GM23248 (cell line): ENCODE data around the gene SLC30A7. TPM values are rescaled to one million over a fixed set of nuclear protein-coding genes. Genes with fewer than 3 reads are reported as not detected.

Experiments used
- DNase-seq: peaks from one replicate; pipeline ENCODE4 v3.0.0-alpha.2; 2015
- H2AFZ ChIP-seq: fragments of 200-600 bp; sonication (generic); 2 replicates; pipeline ENCODE4 v1.6.1; 2016; ENCODE audit warnings: antibody characterized with exemption
- H3F3A ChIP-seq: fragments of 200-600 bp; sonication (generic); 2 replicates; pipeline ENCODE4 v1.6.1; 2016; ENCODE audit warnings: mild to moderate bottlenecking, antibody characterized with exemption, mixed run types; ENCODE audit not compliant: insufficient read depth
- H3K27ac ChIP-seq: fragments of 200-600 bp; sonication (generic); 2 replicates; pipeline ENCODE4 v1.5.1; 2016; ENCODE audit warnings: mild to moderate bottlenecking
- H3K27me3 ChIP-seq: fragments of 200-600 bp; sonication (generic); replicated peaks from 2 replicates; pipeline ENCODE4 v1.6.1; 2016; ENCODE audit warnings: mild to moderate bottlenecking; ENCODE audit not compliant: insufficient read depth
- H3K36me3 ChIP-seq: fragments of 200-600 bp; sonication (generic); 2 replicates; pipeline ENCODE4 v1.6.1; 2016; ENCODE audit warnings: low read depth, mild to moderate bottlenecking
- H3K4me1 ChIP-seq: fragments of 200-600 bp; sonication (generic); 2 replicates; pipeline ENCODE4 v1.6.1; 2016; ENCODE audit warnings: mild to moderate bottlenecking; ENCODE audit not compliant: insufficient read depth
- H3K4me2 ChIP-seq: fragments of 200-600 bp; sonication (generic); one replicate; pipeline ENCODE4 v1.6.1; 2016; ENCODE audit warnings: mild to moderate bottlenecking; ENCODE audit not compliant: unreplicated experiment
- H3K4me3 ChIP-seq: fragments of 200-600 bp; sonication (generic); 2 replicates; pipeline ENCODE4 v1.5.1; 2016; ENCODE audit warnings: mild to moderate bottlenecking
- H3K79me2 ChIP-seq: fragments of 200-600 bp; sonication (generic); 2 replicates; pipeline ENCODE4 v1.6.1; 2016; ENCODE audit warnings: mild to moderate bottlenecking; ENCODE audit not compliant: insufficient read depth
- H3K9ac ChIP-seq: fragments of 200-600 bp; sonication (generic); 2 replicates; pipeline ENCODE4 v1.6.1; 2016; ENCODE audit warnings: mild to moderate bottlenecking
- H3K9me2 ChIP-seq: fragments of 200-600 bp; sonication (generic); 2 replicates; pipeline ENCODE4 v1.6.1; 2016; ENCODE audit warnings: mixed run types, mild to moderate bottlenecking, moderate library complexity; ENCODE audit not compliant: insufficient read depth
- H3K9me3 ChIP-seq: fragments of 200-600 bp; sonication (generic); one replicate; pipeline ENCODE4 v1.6.1; 2017; ENCODE audit warnings: low read depth
- H4K20me1 ChIP-seq: fragments of 200-600 bp; sonication (generic); 2 replicates; pipeline ENCODE4 v1.6.0; 2016; ENCODE audit not compliant: insufficient read depth
- EZH2 ChIP-seq: fragments of 200-600 bp; sonication (generic); IDR thresholded peaks from 2 replicates; pipeline ENCODE4 v1.6.1; 2018; ENCODE audit warnings: antibody characterized with exemption, mild to moderate bottlenecking; ENCODE audit not compliant: insufficient read depth, poor library complexity, severe bottlenecking
- EZH2phosphoT487 ChIP-seq: fragments of 200-600 bp; sonication (generic); IDR thresholded peaks from 2 replicates; pipeline ENCODE4 v1.6.1; 2018; ENCODE audit warnings: antibody characterized with exemption, moderate library complexity, mild to moderate bottlenecking, low read depth; ENCODE audit not compliant: insufficient read depth
- WGBS, 2 experiments: methylation state at CpG; one replicate each; pipeline ENCODE4 v1.1.6; 2015 to 2017; ENCODE audit warnings: low lambda C conversion rate in 2 of 2, low coverage in 1 of 2; ENCODE audit errors: missing lambda C conversion rate in 2 of 2; 5-methylcytosine and 5-hydroxymethylcytosine counted together
- in situ Hi-C: fragments of 300-500 bp; cut with MboI; formaldehyde crosslinking; loops from 2 replicates; pipeline ENCODE4 v1.15.0; 2020
- polyA plus RNA-seq: library from polyadenylated mRNA; unstranded; fragments of >200 nt; fragmentation: Nextera tagmentation; extraction: Ambion mirVana; gene quantifications from 2 replicates; pipeline ENCODE4 v1.2.1, GENCODE V29; 2016
- total RNA-seq: library from RNA; depleted of rRNA; stranded (reverse); fragments of >200 nt; shearing (Covaris generic); gene quantifications from 2 replicates; pipeline ENCODE4 v1.2.3, GENCODE V29; 2014; rRNA removed

The SLC30A7 gene
- total and polyA plus RNA-seq, 2 experiments from 2014 or later = 35.2 to 65.7 TPM

DNA sequence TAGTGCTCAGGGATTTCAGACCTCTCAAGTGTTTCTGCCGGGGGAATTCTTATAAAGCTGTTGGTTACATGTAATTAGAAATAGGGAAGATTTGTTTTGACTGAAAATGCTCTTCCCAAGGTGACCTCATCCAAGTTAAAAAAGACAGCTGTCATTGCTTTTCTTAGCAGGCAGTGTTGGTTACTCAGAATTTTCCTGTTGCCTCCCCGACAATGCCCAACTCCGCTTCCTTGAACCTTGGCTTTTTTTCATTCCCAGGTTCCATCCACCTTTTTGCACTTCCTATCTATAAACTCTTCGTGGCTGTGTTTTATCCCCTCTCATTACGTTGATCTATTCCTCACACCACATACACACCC is 130.5 kb downstream of the SLC30A7 start:
- Histone ChIP-seq H3K4me3 (peak overlapping the region; percentile 82), H3K4me2 (peak overlapping the region; percentile 74), H3K9me3 (no peaks in the 10 kb centered on the region), H4K20me1 (no peaks in the 10 kb centered on the region), H3K9me2 (no peaks in the 10 kb centered on the region), H3K36me3 (no peaks in the 10 kb centered on the region), H3K79me2 (peaks cover 59% of the 10 kb centered on the region), H2AFZ (peak overlapping the region; percentile 88), H3K27ac (peak overlapping the region; percentile 80), H3K9ac (peak overlapping the region; percentile 86), H3F3A (peaks cover 21% of the 10 kb centered on the region), H3K27me3 (no peaks in the 10 kb centered on the region), H3K4me1 (peaks cover 27% of the 10 kb centered on the region)
- DNase-seq = no peak
- no peak for TF ChIP-seq EZH2
- in situ Hi-C loops = no loop called here
- WGBS, 2 experiments = 42 to 55% methylated on average over 5 of the region's 5 CpGs

GRCh38 chr1:101027194-101027772 is 131.4 kb downstream of the SLC30A7 start:
- TF ChIP-seq EZH2phosphoT487 = no peak
- TF ChIP-seq EZH2 = no peak
- no peaks in the 10 kb centered on the region for H3K9me3 ChIP-seq
- H4K20me1 ChIP-seq = no peaks in the 10 kb centered on the region
- peaks cover 21% of the 10 kb centered on the region for H3K4me1 ChIP-seq
- H3F3A ChIP-seq = peaks cover 14% of the 10 kb centered on the region
- no peak for DNase-seq
- WGBS, 2 experiments = 90 to 93% methylated on average over 6 of the region's 6 CpGs
- H3K4me3 ChIP-seq = no peak overlapping the region
- H3K4me2 ChIP-seq = no peak overlapping the region
- no peaks in the 10 kb centered on the region for H3K36me3 ChIP-seq
- no peak overlapping the region for H3K9ac ChIP-seq
- no peak overlapping the region for H3K27ac ChIP-seq
- no peaks in the 10 kb centered on the region for H3K27me3 ChIP-seq
- H3K9me2 ChIP-seq = no peaks in the 10 kb centered on the region
- H3K79me2 ChIP-seq = peaks cover 64% of the 10 kb centered on the region
- in situ Hi-C loops = no loop called here
- H2AFZ ChIP-seq = no peak overlapping the region

GRCh38 chr1:101028466-101028865 is 132.6 kb downstream of the SLC30A7 start:
- Histone ChIP-seq H3K9me2 (no peaks in the 10 kb centered on the region), H3K4me2 (no peak overlapping the region), H3F3A (peaks cover 5% of the 10 kb centered on the region), H3K9me3 (no peaks in the 10 kb centered on the region), H3K27ac (no peak overlapping the region), H3K4me1 (peaks cover 17% of the 10 kb centered on the region), H3K27me3 (no peaks in the 10 kb centered on the region), H3K9ac (no peak overlapping the region), H3K36me3 (no peaks in the 10 kb centered on the region), H3K4me3 (no peak overlapping the region), H2AFZ (no peak overlapping the region), H4K20me1 (no peaks in the 10 kb centered on the region), H3K79me2 (peaks cover 72% of the 10 kb centered on the region)
- 96 to 99% methylated on average over 2 of the region's 2 CpGs for WGBS, 2 experiments
- no peak for DNase-seq
- in situ Hi-C loops = no loop called here
- no peak for TF ChIP-seq EZH2phosphoT487
- TF ChIP-seq EZH2 = no peak

DNA sequence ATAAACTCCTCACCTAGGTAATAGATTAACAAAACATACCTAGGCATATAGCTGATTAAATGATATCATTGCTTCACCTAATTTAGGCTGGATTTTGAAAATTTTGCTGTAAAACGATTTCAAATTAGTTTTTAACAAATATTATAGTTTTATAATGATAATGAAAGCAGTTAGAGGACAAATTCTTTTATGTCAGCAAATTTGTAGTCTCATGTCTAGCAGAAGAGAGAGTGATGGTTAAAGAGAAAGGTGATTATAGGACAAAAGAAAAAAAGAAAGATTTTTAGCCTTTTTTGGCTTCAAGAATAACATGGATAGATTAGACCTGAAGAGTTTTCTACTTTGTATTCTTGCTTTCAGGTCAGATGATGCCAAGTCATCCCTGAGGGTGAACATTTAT is 133.3 kb downstream of the SLC30A7 start:
- no peaks in the 10 kb centered on the region for H3K9me3 ChIP-seq
- in situ Hi-C loops = no loop called here
- H3K27me3 ChIP-seq = no peaks in the 10 kb centered on the region
- H3K27ac ChIP-seq = no peak overlapping the region
- H3K36me3 ChIP-seq = no peaks in the 10 kb centered on the region
- no peaks in the 10 kb centered on the region for H4K20me1 ChIP-seq
- H3F3A ChIP-seq = no peaks in the 10 kb centered on the region
- H2AFZ ChIP-seq = no peak overlapping the region
- TF ChIP-seq EZH2 (no peak), EZH2phosphoT487 (no peak)
- H3K4me1 ChIP-seq = peaks cover 17% of the 10 kb centered on the region
- no peak overlapping the region for H3K4me2 ChIP-seq
- DNase-seq = no peak
- peaks cover 71% of the 10 kb centered on the region for H3K79me2 ChIP-seq
- no peak overlapping the region for H3K4me3 ChIP-seq
- no peaks in the 10 kb centered on the region for H3K9me2 ChIP-seq
- H3K9ac ChIP-seq = no peak overlapping the region
- 93 to 96% methylated on average over 1 of the region's 1 CpG for WGBS, 2 experiments

DNA sequence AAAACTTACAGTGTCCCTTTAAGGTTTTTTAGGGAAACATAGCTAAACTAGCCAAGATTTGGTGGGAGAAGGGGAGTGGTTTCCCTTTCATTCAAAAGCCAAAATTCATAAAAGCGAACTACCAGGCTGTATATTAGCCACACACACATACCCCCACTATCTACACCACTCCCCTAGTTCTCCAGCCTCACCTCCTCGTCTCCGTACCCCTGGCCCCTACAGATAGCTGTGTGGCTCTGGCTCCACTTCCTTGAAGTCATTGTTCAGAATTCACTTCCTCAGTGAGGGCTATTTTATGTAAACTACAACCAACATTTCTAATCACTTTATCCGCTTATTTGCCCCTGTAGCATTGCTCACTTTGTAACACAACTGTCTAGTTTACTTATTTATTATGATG is 135.0 kb downstream of the SLC30A7 start:
- in situ Hi-C loops = no loop called here
- no peak for DNase-seq
- 98 to 99% methylated on average over 4 of the region's 4 CpGs for WGBS, 2 experiments

More for the DNA sequence above, 135.0 kb downstream of the SLC30A7 start:
- Histone ChIP-seq H3K4me1 (peaks cover 8% of the 10 kb centered on the region), H3K9me3 (no peaks in the 10 kb centered on the region), H3K27ac (no peak overlapping the region), H2AFZ (no peak overlapping the region), H3F3A (no peaks in the 10 kb centered on the region), H3K9ac (no peak overlapping the region), H3K9me2 (no peaks in the 10 kb centered on the region), H3K27me3 (no peaks in the 10 kb centered on the region), H3K4me3 (no peak overlapping the region), H3K79me2 (peaks cover 75% of the 10 kb centered on the region), H3K36me3 (no peaks in the 10 kb centered on the region), H4K20me1 (no peaks in the 10 kb centered on the region), H3K4me2 (no peak overlapping the region)
- TF ChIP-seq EZH2phosphoT487 (no peak), EZH2 (no peak)

Other genes with a start within 250 kb of the SLC30A7 start
- gene VCAM1, start 176.3 kb upstream of the SLC30A7 start, total RNA-seq = 1.4 and 3.8 TPM in 2 replicates
- gene VCAM1, start 176.3 kb upstream of the SLC30A7 start, polyA plus RNA-seq = 3.0 and 3.2 TPM in 2 replicates
- gene EXTL2, start 1.2 kb upstream of the SLC30A7 start, total RNA-seq = 51.9 and 52.2 TPM in 2 replicates
- 54.6 and 56.3 TPM in 2 replicates for gene EXTL2, start 1.2 kb upstream of the SLC30A7 start, polyA plus RNA-seq
- gene DPH5, start 129.7 kb downstream of the SLC30A7 start, total RNA-seq = 24.1 and 37.9 TPM in 2 replicates
- gene DPH5, start 129.7 kb downstream of the SLC30A7 start, polyA plus RNA-seq = 23.6 and 26.6 TPM in 2 replicates